MCF 10A (cell line): ENCODE data around the gene TNPO1. TPM values are rescaled to one million over a fixed set of nuclear protein-coding genes. Genes with fewer than 3 reads are reported as not detected.
A peak's percentile ranks its signal among the peaks of the same experiment; 100 is the strongest.

Experiments
- BruUV-seq: library from RNA; stranded (reverse); fragments of 400-500 nt; replicated peaks from 2 replicates; lab custom pipeline; 2021; lab: Mats Ljungman, UMichigan
- CTCF ChIA-PET: fragments of 300-600 bp; sonication (Branson Sonifier 250); formaldehyde crosslinking; extraction: SDS; loops from one replicate; lab custom pipeline; 2021; ENCODE audit warnings: antibody characterized with exemption, inconsistent platforms; lab: Yijun Ruan, JAX
- POLR2A ChIA-PET: fragments of 300-600, 350-650 bp; sonication (Branson Sonifier 250); formaldehyde crosslinking; extraction: SDS; loops from one replicate; lab custom pipeline; 2020; ENCODE audit warnings: antibody characterized with exemption, inconsistent platforms; lab: Yijun Ruan, JAX
- DNase-seq: peaks from one replicate; pipeline ENCODE4 v3.0.0-alpha.2; 2018; ENCODE audit not compliant: unreplicated experiment
- H3K27ac Mint-ChIP-seq: one replicate; pipeline ENCODE4 v1.8.0; 2022; ENCODE audit warnings: mild to moderate bottlenecking, low read depth, mixed read lengths; ENCODE audit not compliant: unreplicated experiment
- H3K27me3 Mint-ChIP-seq: one replicate; pipeline ENCODE4 v1.8.0; 2022; ENCODE audit warnings: mixed read lengths; ENCODE audit not compliant: insufficient read depth, unreplicated experiment
- H3K36me3 Mint-ChIP-seq: one replicate; pipeline ENCODE4 v1.8.0; 2022; ENCODE audit warnings: mild to moderate bottlenecking, moderate library complexity, mixed read lengths; ENCODE audit not compliant: insufficient read depth, unreplicated experiment
- H3K4me1 Mint-ChIP-seq: one replicate; pipeline ENCODE4 v1.8.0; 2022; ENCODE audit warnings: mixed read lengths; ENCODE audit not compliant: insufficient read depth, unreplicated experiment
- H3K4me3 Mint-ChIP-seq: one replicate; pipeline ENCODE4 v1.8.0; 2022; ENCODE audit warnings: mild to moderate bottlenecking, moderate library complexity, mixed read lengths; ENCODE audit not compliant: unreplicated experiment
- H3K9me3 Mint-ChIP-seq: one replicate; pipeline ENCODE4 v1.8.0; 2022; ENCODE audit warnings: mixed read lengths; ENCODE audit not compliant: unreplicated experiment
- CTCF ChIP-seq: fragments of 200-600 bp; IDR thresholded peaks from one replicate; pipeline ENCODE4 v1.8.0; 2022; ENCODE audit warnings: antibody characterized with exemption, mild to moderate bottlenecking; ENCODE audit not compliant: unreplicated experiment
- intact Hi-C: fragments of 100-400 bp; cut with micrococcal nuclease; formaldehyde crosslinking; loops from 2 replicates; pipeline ENCODE4 v1.14.1; 2022
- total RNA-seq: library from RNA; stranded (reverse); gene quantifications from 2 replicates; pipeline ENCODE4 v1.2.3, GENCODE V29; 2022

Gene TNPO1
- total RNA-seq, 1 experiment from 2014 or later: 167 TPM

- H3K27me3 Mint-ChIP-seq: no peaks in the 10 kb centered on the region
- POLR2A ChIA-PET: interaction anchor here (0.8 to 9.7 kb wide), 2 partner anchors 11 to 36 kb away, joined by 3 to 229 read pairs; no protein-coding TSS in a partner anchor
- no peak for DNase-seq
- peaks cover 5% of the 10 kb centered on the region for H3K4me1 Mint-ChIP-seq
- no peak overlapping the region for H3K4me3 Mint-ChIP-seq
- intact Hi-C loops: no loop called here
- H3K27ac Mint-ChIP-seq: no peak overlapping the region
- no peaks in the 10 kb centered on the region for H3K36me3 Mint-ChIP-seq
- no TSS peak for BruUV-seq
- CTCF ChIA-PET: interaction anchor here (0.5 kb wide), 1 partner anchor 38 kb away, joined by 3 read pairs; no protein-coding TSS in a partner anchor
- TF ChIP-seq CTCF: no peak
- H3K9me3 Mint-ChIP-seq: peaks cover 21% of the 10 kb centered on the region
These were observed 4.0 kb upstream of the TNPO1 start for GRCh38 chr5:72812488-72812887.

- no peaks in the 10 kb centered on the region for H3K27me3 Mint-ChIP-seq
- intact Hi-C loops: no loop called here
- H3K4me1 Mint-ChIP-seq: peaks cover 11% of the 10 kb centered on the region
- CTCF ChIA-PET: interaction anchor here (0.7 to 0.9 kb wide), 3 partner anchors 174 to 324 kb away, joined by 3 read pairs; no protein-coding TSS in a partner anchor
- H3K4me3 Mint-ChIP-seq: no peak overlapping the region
- no peak overlapping the region for H3K27ac Mint-ChIP-seq
- DNase-seq: no peak
- no TSS peak for BruUV-seq
- TF ChIP-seq CTCF: no peak
- POLR2A ChIA-PET: interaction anchor here (0.6 to 9.7 kb wide), 12 partner anchors 11 to 447 kb away, joined by 3 to 229 read pairs (median 3); no protein-coding TSS in a partner anchor
- H3K36me3 Mint-ChIP-seq: peaks cover 5% of the 10 kb centered on the region
- peaks cover 16% of the 10 kb centered on the region for H3K9me3 Mint-ChIP-seq
These were observed 2.4 kb upstream of the TNPO1 start for GRCh38 chr5:72814104-72814503.

GRCh38 chr5:72814864-72815263, 1.6 kb upstream of the TNPO1 start:
- peaks cover 5% of the 10 kb centered on the region for H3K36me3 Mint-ChIP-seq
- ChIA-PET CTCF (interaction anchor here (0.9 kb wide), 1 partner anchor 175 kb away, joined by 3 read pairs; no protein-coding TSS in a partner anchor), POLR2A (interaction anchor here (0.6 to 9.7 kb wide), 14 partner anchors 16 to 448 kb away, joined by 3 to 229 read pairs (median 4); no protein-coding TSS in a partner anchor)
- intact Hi-C loops: loop anchor here (5.0 kb wide), 1 partner anchor 1038 kb away; no protein-coding TSS in a partner anchor
- no TSS peak for BruUV-seq
- no peak for TF ChIP-seq CTCF
- DNase-seq: no peak
- no peak overlapping the region for H3K4me3 Mint-ChIP-seq
- no peaks in the 10 kb centered on the region for H3K27me3 Mint-ChIP-seq
- H3K9me3 Mint-ChIP-seq: peaks cover 9% of the 10 kb centered on the region
- peak overlapping the region; percentile 90 for H3K27ac Mint-ChIP-seq
- H3K4me1 Mint-ChIP-seq: peaks cover 15% of the 10 kb centered on the region

GRCh38 chr5:72815580-72816283, 729 bp upstream of the TNPO1 start:
- Mint-ChIP-seq H3K4me3 (peak overlapping the region; percentile 97), H3K27me3 (no peaks in the 10 kb centered on the region), H3K27ac (peak overlapping the region; percentile 90), H3K4me1 (peaks cover 15% of the 10 kb centered on the region), H3K36me3 (peaks cover 5% of the 10 kb centered on the region), H3K9me3 (peaks cover 9% of the 10 kb centered on the region)
- intact Hi-C loops: loop anchor here (2.0 to 5.0 kb wide), 2 partner anchors 33 to 1038 kb away; no protein-coding TSS in a partner anchor
- POLR2A ChIA-PET: interaction anchor here (0.6 to 9.7 kb wide), 15 partner anchors 18 to 459 kb away, joined by 3 to 229 read pairs (median 14); no protein-coding TSS in a partner anchor
- peak; percentile 27 for DNase-seq
- CTCF ChIA-PET: interaction anchor here (0.6 kb wide), 1 partner anchor 209 kb away, joined by 3 read pairs; no protein-coding TSS in a partner anchor
- BruUV-seq: TSS peak; percentile 67
- no peak for TF ChIP-seq CTCF
